ENCODE data around the gene EPHB2. TPM values are rescaled to one million over a fixed set of nuclear protein-coding genes. Genes with fewer than 3 reads are reported as not detected.

The EPHB2 gene
- total and polyA plus RNA-seq, 2 of the 4 experiments (the other 2 are of a cell fraction) = 52.3 to 58.8 TPM

DNA sequence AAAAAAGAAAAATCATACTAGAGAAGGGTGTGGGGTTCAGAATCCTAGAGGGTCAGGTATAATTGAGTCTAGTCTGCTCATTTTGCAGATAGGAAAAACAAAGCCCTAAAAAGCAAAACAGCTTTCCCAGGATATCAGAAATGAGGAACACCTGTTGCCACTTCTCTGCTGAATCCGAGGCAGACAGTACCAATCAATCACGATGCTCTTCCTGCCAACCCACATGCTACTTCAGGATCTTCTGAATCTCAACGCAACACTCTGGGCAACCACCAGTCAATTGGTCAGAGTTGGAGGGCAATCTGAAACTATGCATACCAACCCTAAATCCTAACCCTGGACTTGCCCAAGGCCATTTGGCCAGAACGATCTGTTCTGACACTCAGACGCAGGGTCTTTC lies 128.3 kb downstream of the EPHB2 start:
- Histone ChIP-seq H3K36me3 (ENCODE audit: control insufficient read depth, insufficient read depth, low read length) (peaks cover 3% of the 10 kb centered on the region; the same call in 1 of the 2 replicates), H2AK9ac (replicated peaks; ENCODE audit: low read depth, low read length, poor library complexity) (no peak overlapping the region), H3K9ac (ENCODE audit: low read depth, low read length) (no peak overlapping the region), H4K91ac (ENCODE audit: insufficient read depth, low read depth, low read length) (no peak overlapping the region), H3K18ac (ENCODE audit: low read depth, low read length) (no peak overlapping the region), H2BK5ac (ENCODE audit: low read depth, low read length, poor library complexity, severe bottlenecking) (no peak overlapping the region), H2BK120ac (ENCODE audit: low read depth, low read length) (no peak overlapping the region), H4K20me1 (ENCODE audit: insufficient read depth, low read length) (peaks cover 14% of the 10 kb centered on the region; the same call in 1 of the 2 replicates), H2BK20ac (ENCODE audit: low read depth, low read length) (no peak overlapping the region), H3K79me1 (ENCODE audit: low read depth in 1 of 2, low read length in 2 of 2) (peaks cover 17 to 53% of the 10 kb centered on the region in 2 experiments; a peak in 3 of 4 replicates), H4K8ac (ENCODE audit: low read depth in 2 of 2, low read length in 2 of 2) (no peak overlapping the region), H2AFZ (replicated peaks; ENCODE audit: low read length, poor library complexity) (no peak overlapping the region), H3K4ac (ENCODE audit: low read depth, low read length) (no peak overlapping the region), H3K4me2 (ENCODE audit: low read depth, low read length) (no peak overlapping the region), H2AK5ac (ENCODE audit: low read depth, low read length) (no peak overlapping the region), H3K23ac (ENCODE audit: low read depth, low read length) (no peak overlapping the region), H3K14ac (replicated peaks; ENCODE audit: low read depth, low read length) (no peak overlapping the region), H3K4me3 (ENCODE audit: insufficient read depth, low read depth, low read length) (no peak overlapping the region), H4K5ac (ENCODE audit: low read depth, low read length) (no peak overlapping the region), H3K27me3 (ENCODE audit: control insufficient read depth, insufficient read depth, low read length) (no peaks in the 10 kb centered on the region), H3K9me3 (ENCODE audit: control insufficient read depth, insufficient read depth, low read length) (no peaks in the 10 kb centered on the region), H2BK15ac (ENCODE audit: low read depth, low read length) (no peak overlapping the region), H3K56ac (ENCODE audit: extremely low read depth, insufficient read depth, low read length) (no peak overlapping the region), H3K27ac (ENCODE audit: insufficient read depth, low read length) (no peak overlapping the region), H3K4me1 (ENCODE audit: control insufficient read depth, insufficient read depth, low read length) (no peaks in the 10 kb centered on the region), H3K9me1 (ENCODE audit: insufficient read depth, low read length) (peaks cover 4% of the 10 kb centered on the region; the same call in 1 of the 2 replicates)
- TF ChIP-seq RFX5 (IDR thresholded peaks at IDR 0.05; ENCODE audit: low read depth, low read length) (no peak), RCOR1 (IDR thresholded peaks at IDR 0.05; ENCODE audit: insufficient replicate concordance, low read length) (no peak)
- TF ChIP-seq, protein P1, sequence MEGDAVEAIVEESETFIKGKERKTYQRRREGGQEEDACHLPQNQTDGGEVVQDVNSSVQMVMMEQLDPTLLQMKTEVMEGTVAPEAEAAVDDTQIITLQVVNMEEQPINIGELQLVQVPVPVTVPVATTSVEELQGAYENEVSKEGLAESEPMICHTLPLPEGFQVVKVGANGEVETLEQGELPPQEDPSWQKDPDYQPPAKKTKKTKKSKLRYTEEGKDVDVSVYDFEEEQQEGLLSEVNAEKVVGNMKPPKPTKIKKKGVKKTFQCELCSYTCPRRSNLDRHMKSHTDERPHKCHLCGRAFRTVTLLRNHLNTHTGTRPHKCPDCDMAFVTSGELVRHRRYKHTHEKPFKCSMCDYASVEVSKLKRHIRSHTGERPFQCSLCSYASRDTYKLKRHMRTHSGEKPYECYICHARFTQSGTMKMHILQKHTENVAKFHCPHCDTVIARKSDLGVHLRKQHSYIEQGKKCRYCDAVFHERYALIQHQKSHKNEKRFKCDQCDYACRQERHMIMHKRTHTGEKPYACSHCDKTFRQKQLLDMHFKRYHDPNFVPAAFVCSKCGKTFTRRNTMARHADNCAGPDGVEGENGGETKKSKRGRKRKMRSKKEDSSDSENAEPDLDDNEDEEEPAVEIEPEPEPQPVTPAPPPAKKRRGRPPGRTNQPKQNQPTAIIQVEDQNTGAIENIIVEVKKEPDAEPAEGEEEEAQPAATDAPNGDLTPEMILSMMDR (conservative IDR thresholded peaks at IDR 0.05; ENCODE audit: low read depth, low read length) = no peak
- DNase-seq (no peak), ATAC-seq (ENCODE audit: low read depth) (no peak)
- 70% methylated on average over 2 of the region's 5 CpGs; no CpG with 5 or more reads in 1 of the 2 experiments for WGBS, 2 experiments (ENCODE audit: extremely low coverage in 2 of 2, insufficient read length in 1 of 2)
- intact Hi-C loops (cut with micrococcal nuclease) = no loop called here
- CTCF ChIA-PET = interaction anchor here (1.0 kb wide), 1 partner anchor 10 kb away, joined by 3 read pairs; no protein-coding TSS in a partner anchor
- POLR2A ChIA-PET (ENCODE audit: unreplicated experiment) = no interaction called here
- dilution Hi-C loops (cut with HindIII; ENCODE audit: low sequenced_read_pairs, unreplicated experiment) = no loop called here
- BruUV-seq (replicated peaks) = no TSS peak
- in situ Hi-C loops (cut with MboI; ENCODE audit: low sequenced_read_pairs) = no loop called here

Measured in IMR-90 (cell line).